H1 (cell line): ENCODE results near the gene TEDC1. TPM values are rescaled to one million over a fixed set of nuclear protein-coding genes. Genes with fewer than 3 reads are reported as not detected.

Experiments used
- BCL11A ChIP-seq, 2 experiments: IDR thresholded peaks; one replicate each; pipeline ENCODE4 v1.6.1; 2011; ENCODE audit warnings: low read depth in 2 of 2, low read length in 2 of 2, mild to moderate bottlenecking in 2 of 2
- HDAC2 ChIP-seq, 2 experiments: fragments of 300-600 bp in 1 of 2; sonication (generic) in 1 of 2; IDR thresholded peaks; 2 replicates each; pipeline ENCODE4 v1.6.1; 2011 to 2012; ENCODE audit warnings: low read depth in 2 of 2, low read length in 2 of 2, mild to moderate bottlenecking in 2 of 2, moderate library complexity in 2 of 2, borderline replicate concordance in 1 of 2, inconsistent platforms in 1 of 2
- JUN ChIP-seq: IDR thresholded peaks from 2 replicates; pipeline ENCODE4 v1.6.1; 2011; ENCODE audit warnings: low read depth, mild to moderate bottlenecking, improper control_type of control experiment, low read length
- TBP ChIP-seq: IDR thresholded peaks from 2 replicates; pipeline ENCODE4 v1.6.1; 2011; ENCODE audit warnings: low read depth, low read length, improper control_type of control experiment
- YY1 ChIP-seq: IDR thresholded peaks from 2 replicates; pipeline ENCODE4 v1.6.1; 2011; ENCODE audit warnings: low read depth, mild to moderate bottlenecking, low read length
- polyA plus RNA-seq, 7 experiments: library from polyadenylated mRNA; depleted of rRNA in 3 of 7; stranded (reverse) in 5 of 7; unstranded in 2 of 7; fragments of >200 nt in 5 of 7; fragments of 200-250 nt in 2 of 7; gene quantifications; 1 replicate in 5 of 7; 2 replicates in 1 of 7; 4 replicates in 1 of 7; pipeline versions ENCODE4 v1.2.1 to v1.2.3, GENCODE V29; 2011 to 2013; ENCODE audit warnings: missing spikeins in 2 of 7, mixed read lengths in 2 of 7
- total RNA-seq: library from RNA; stranded (reverse); fragmentation: NEBNext Ultra II Directional; extraction: Animal tissue kit (Norgen Biotek cat#: 25700); gene quantifications from 2 replicates; pipeline ENCODE4 v1.2.1, GENCODE V29; 2021

The TEDC1 gene
- total and polyA plus RNA-seq, 2 of the 8 experiments (the other 6 are each of a cell fraction or from before 2014, with no cell fraction given): 5.6 to 14.8 TPM

DNA sequence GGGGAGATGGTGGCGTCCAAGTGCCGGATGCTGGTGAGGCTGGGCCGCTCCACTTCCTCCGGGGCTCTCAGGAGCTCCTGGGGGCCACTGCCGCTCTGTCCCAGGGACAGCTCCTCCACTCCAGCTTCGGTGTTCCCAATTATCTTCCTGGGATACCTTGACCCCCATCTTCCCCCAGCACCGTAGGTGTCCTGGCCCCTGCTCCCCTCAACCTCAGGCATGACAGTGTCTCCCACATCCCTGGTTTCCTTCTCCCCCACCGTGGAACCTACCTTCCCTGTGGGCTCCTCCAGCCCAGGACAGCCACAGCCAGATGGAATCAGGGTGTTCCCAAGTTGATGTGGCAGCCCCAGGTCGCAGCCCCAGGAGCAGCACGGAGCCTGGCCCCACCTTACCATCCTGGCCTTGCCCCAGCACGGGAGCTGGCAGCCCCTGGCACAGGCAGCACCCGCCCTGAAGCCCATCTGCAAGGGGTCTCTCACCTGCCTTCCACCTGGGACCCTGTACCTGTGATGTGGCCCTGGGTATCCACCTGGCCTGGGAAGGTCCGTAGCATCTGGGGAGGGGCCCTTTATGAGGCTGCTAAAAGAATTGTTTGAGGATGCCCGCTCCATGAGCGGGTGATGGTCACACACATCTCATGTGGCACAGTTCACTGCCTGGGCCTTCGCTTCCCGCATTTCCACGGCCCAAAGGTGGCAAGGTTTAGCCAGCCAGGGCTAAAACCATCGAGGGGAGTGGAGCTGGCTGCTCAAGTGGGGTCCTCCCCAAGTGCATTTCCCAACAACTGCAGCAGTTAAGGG is 39.4 kb downstream of the TEDC1 start (continued):
- TF ChIP-seq HDAC2 (IDR thresholded peaks at IDR 0.05; ENCODE audit: borderline replicate concordance in 1 of 2, low read depth in 2 of 2, low read length in 2 of 2) (no peak), YY1 (no peak), TBP (no peak), JUN (no peak), BCL11A (IDR thresholded peaks at IDR 0.05; ENCODE audit: low read depth in 2 of 2, low read length in 2 of 2) (no peak)
